ENCODE measurements around the gene UXT. TPM values are rescaled to one million over a fixed set of nuclear protein-coding genes. Genes with fewer than 3 reads are reported as not detected.
"Not testable (repeated sequence)": the region's sequence is repeated elsewhere in the genome, so short reads cannot be mapped to it uniquely, and the experiment has no call there.

UXT gene
- total RNA-seq, 1 experiment from 2014 or later = 143 TPM

- DNase-seq (ENCODE audit: low read depth, low spot score) = no peak
- in situ Hi-C loops (cut with HindIII; ENCODE audit: low pct_unique_long_range_greater_than_20kb, low sequenced_read_pairs) = no loop called here
Measured at GRCh38 chrX:47628982-47629381, 30.0 kb downstream of the UXT start.

- no peak for DNase-seq (ENCODE audit: low read depth, low spot score)
- in situ Hi-C loops (cut with HindIII; ENCODE audit: low pct_unique_long_range_greater_than_20kb, low sequenced_read_pairs) = no loop called here
Measured at GRCh38 chrX:47625365-47625764, 33.6 kb downstream of the UXT start.

GRCh38 chrX:47623540-47624027 lies 35.4 kb downstream of the UXT start:
- DNase-seq (ENCODE audit: low read depth, low spot score) = peak; percentile 62
- in situ Hi-C loops (cut with HindIII; ENCODE audit: low pct_unique_long_range_greater_than_20kb, low sequenced_read_pairs) = no loop called here

- no peak for DNase-seq (ENCODE audit: low read depth, low spot score)
- in situ Hi-C loops (cut with HindIII; ENCODE audit: low pct_unique_long_range_greater_than_20kb, low sequenced_read_pairs) = no loop called here
Measured at GRCh38 chrX:47621851-47622250, 37.1 kb downstream of the UXT start.

GRCh38 chrX:47620303-47620685 lies 38.7 kb downstream of the UXT start:
- in situ Hi-C loops (cut with HindIII; ENCODE audit: low pct_unique_long_range_greater_than_20kb, low sequenced_read_pairs) = no loop called here
- DNase-seq (ENCODE audit: low read depth, low spot score) = no peak

- in situ Hi-C loops (cut with HindIII; ENCODE audit: low pct_unique_long_range_greater_than_20kb, low sequenced_read_pairs) = no loop called here
- peak; percentile 68 for DNase-seq (ENCODE audit: low read depth, low spot score)
Measured at GRCh38 chrX:47619486-47620302, 39.3 kb downstream of the UXT start, which contains the start of gene SYN1. Gene SYN1, minus strand, starts transcription at chrX:47619857. Its CDS starts 129 bp downstream, at chrX:47619728.

GRCh38 chrX:47618923-47619485 lies 40.0 kb downstream of the UXT start:
- DNase-seq (ENCODE audit: low read depth, low spot score) = no peak
- in situ Hi-C loops (cut with HindIII; ENCODE audit: low pct_unique_long_range_greater_than_20kb, low sequenced_read_pairs) = no loop called here

- no peak for DNase-seq (ENCODE audit: low read depth, low spot score)
- in situ Hi-C loops (cut with HindIII; ENCODE audit: low pct_unique_long_range_greater_than_20kb, low sequenced_read_pairs) = no loop called here
Measured at GRCh38 chrX:47614618-47615017, 44.4 kb downstream of the UXT start.

- no peak for DNase-seq (ENCODE audit: low read depth, low spot score)
- in situ Hi-C loops (cut with HindIII; ENCODE audit: low pct_unique_long_range_greater_than_20kb, low sequenced_read_pairs) = no loop called here
Measured at GRCh38 chrX:47613082-47613481, 45.9 kb downstream of the UXT start.

GRCh38 chrX:47612418-47612817 lies 46.6 kb downstream of the UXT start:
- in situ Hi-C loops (cut with HindIII; ENCODE audit: low pct_unique_long_range_greater_than_20kb, low sequenced_read_pairs) = no loop called here
- DNase-seq (ENCODE audit: low read depth, low spot score) = no peak

GRCh38 chrX:47611926-47612325 lies 47.1 kb downstream of the UXT start:
- DNase-seq (ENCODE audit: low read depth, low spot score) = no peak
- in situ Hi-C loops (cut with HindIII; ENCODE audit: low pct_unique_long_range_greater_than_20kb, low sequenced_read_pairs) = no loop called here

GRCh38 chrX:47611489-47611888 lies 47.5 kb downstream of the UXT start:
- in situ Hi-C loops (cut with HindIII; ENCODE audit: low pct_unique_long_range_greater_than_20kb, low sequenced_read_pairs) = no loop called here
- no peak for DNase-seq (ENCODE audit: low read depth, low spot score)

- no peak for DNase-seq (ENCODE audit: low read depth, low spot score)
- in situ Hi-C loops (cut with HindIII; ENCODE audit: low pct_unique_long_range_greater_than_20kb, low sequenced_read_pairs) = no loop called here
Measured at GRCh38 chrX:47610511-47610910, 48.5 kb downstream of the UXT start.

GRCh38 chrX:47608130-47608810 lies 50.7 kb downstream of the UXT start:
- in situ Hi-C loops (cut with HindIII; ENCODE audit: low pct_unique_long_range_greater_than_20kb, low sequenced_read_pairs) = no loop called here
- DNase-seq (ENCODE audit: low read depth, low spot score) = no peak

- no peak for DNase-seq (ENCODE audit: low read depth, low spot score)
- in situ Hi-C loops (cut with HindIII; ENCODE audit: low pct_unique_long_range_greater_than_20kb, low sequenced_read_pairs) = no loop called here
Measured at GRCh38 chrX:47607091-47607490, 51.9 kb downstream of the UXT start.

- in situ Hi-C loops (cut with HindIII; ENCODE audit: low pct_unique_long_range_greater_than_20kb, low sequenced_read_pairs) = no loop called here
- DNase-seq (ENCODE audit: low read depth, low spot score) = no peak
Measured at GRCh38 chrX:47605024-47605423, 54.0 kb downstream of the UXT start.

GRCh38 chrX:47603125-47603524 lies 55.9 kb downstream of the UXT start:
- DNase-seq (ENCODE audit: low read depth, low spot score); in situ Hi-C loops (cut with HindIII; ENCODE audit: low pct_unique_long_range_greater_than_20kb, low sequenced_read_pairs): not testable (repeated sequence)

Data from SK-MEL-5 (cell line).